Adrenal gland (tissue), 12 donors: ENCODE measurements around the gene PSKH1. TPM values are rescaled to one million over a fixed set of nuclear protein-coding genes. Genes with fewer than 3 reads are reported as not detected.
A peak's percentile ranks its signal among the peaks of the same experiment; 100 is the strongest.

Experiments used
- DNase-seq, 7 donors: peaks; one replicate each; pipeline ENCODE4 v3.0.0-alpha.2; 2019 to 2020
- H3K27ac ChIP-seq, 5 donors: fragments of 200-600 bp; sonication (generic) in 4 of 5; 1 replicate in 3 of 5; 2 replicates in 2 of 5; pipeline versions ENCODE4 v1.5.1 to v1.8.0; 2016 to 2020; ENCODE audit warnings: mild to moderate bottlenecking in 1 of 5
- H3K27me3 ChIP-seq: fragments of 200-600 bp; 2 replicates; pipeline ENCODE4 v1.8.0; 2021
- H3K36me3 ChIP-seq, 2 donors: fragments of 200-600 bp; replicated peaks in 1 of 2; 1 replicate in 1 of 2; 2 replicates in 1 of 2; pipeline versions ENCODE4 v1.5.1 to v1.8.0; 2018 to 2022
- H3K4me1 ChIP-seq, 2 donors: fragments of 200-600 bp; replicated peaks in 1 of 2; 1 replicate in 1 of 2; 2 replicates in 1 of 2; pipeline versions ENCODE4 v1.5.1 to v1.8.0; 2018 to 2021
- H3K4me3 ChIP-seq, 4 donors: fragments of 200-600 bp; sonication (generic) in 3 of 4; one replicate each; pipeline ENCODE4 v1.5.1; 2016 to 2018
- H3K9me3 ChIP-seq, 3 donors: fragments of 200-600 bp; sonication (generic) in 1 of 3; replicated peaks in 1 of 3; 1 replicate in 2 of 3; 2 replicates in 1 of 3; pipeline versions ENCODE4 v1.5.1 to v1.8.0; 2016 to 2021
- CTCF ChIP-seq, 6 experiments: fragments of 450-650 bp in 4 of 6; fragments of 200-600 bp in 2 of 6; sonication (generic) in 1 of 6; IDR thresholded peaks; 1 replicate in 5 of 6; 2 replicates in 1 of 6; pipeline versions ENCODE4 v1.5.1 to v1.8.0; 2016 to 2021; ENCODE audit warnings: antibody characterized with exemption in 6 of 6, mild to moderate bottlenecking in 2 of 6, moderate library complexity in 1 of 6
- POLR2A ChIP-seq, 2 donors: fragments of 450-650 bp; IDR thresholded peaks; one replicate each; pipeline ENCODE4 v1.6.1; 2017; ENCODE audit warnings: antibody characterized with exemption in 2 of 2, mild to moderate bottlenecking in 2 of 2, moderate library complexity in 1 of 2
- WGBS, 4 donors: extraction: QIAGEN DNeasy Blood & Tissue Kit in 2 of 4; methylation state at CpG; one replicate each; pipeline versions ENCODE4 v1.1.5 to v1.1.7; 2013 to 2017; 5-methylcytosine and 5-hydroxymethylcytosine counted together
- intact Hi-C, 2 donors: fragments of 100-400 bp; cut with DNase I; formaldehyde crosslinking; loops; one replicate each; pipeline versions ENCODE4 v1.14.1 to v1.15.0; 2022 to 2023
- polyA plus RNA-seq, 3 donors: library from polyadenylated mRNA; stranded (reverse); fragments of 200-250 nt in 2 of 3; fragments of 350-450 nt in 1 of 3; fragmentation: Illumina TruSeq in 1 of 3; extraction: RNeasy Lipid Tissue Mini Kit (QIAGEN cat#74804) in 1 of 3; gene quantifications; one replicate each; pipeline ENCODE4 v1.2.3, GENCODE V29; 2013 to 2014
- total RNA-seq, 9 donors: library from RNA; depleted of rRNA in 4 of 9; stranded (reverse); fragments of >200 nt in 4 of 9; fragments of 120-200 nt in 1 of 9; fragmentation: NEBNext Ultra II Directional in 1 of 9; extraction: Animal tissue kit (Norgen Biotek cat#: 25700) in 1 of 9; gene quantifications; one replicate each; pipeline versions ENCODE4 v1.1.0 to v1.2.4, GENCODE V29; 2013 to 2023
- donor health status: healthy with polysubstance abuse.
- donor health status: Bipolar disorder and iron deficiency.
- donor health status: DM: yes; HTN: yes; CAD: no.
- donor health status: DM: no; HTN: no; CAD: no.
- donor health status: DM: no; HTN: no; CAD: no.
- donor health status: DM: yes; HTN: yes; CAD: no.

The PSKH1 gene
- total and polyA plus RNA-seq, 12 donors, result 9.5 to 43.7 (median 24.0) TPM

GRCh38 chr16:67882374-67883145, 10.5 kb upstream of the PSKH1 start:
- Histone ChIP-seq H3K9me3 (no peaks in the 10 kb centered on the region), H3K27me3 (no peaks in the 10 kb centered on the region), H3K27ac (peak overlapping the region in 4 of 5 donors; percentile 58 to 98 (median 86)), H3K36me3 (peaks cover 0 to 72% of the 10 kb centered on the region in 2 donors), H3K4me3 (no peak overlapping the region), H3K4me1 (peaks cover 11 to 32% of the 10 kb centered on the region in 2 donors)
- peak; percentile 47 to 84 (median 68) for DNase-seq
- intact Hi-C loops, result loop anchor here (5.0 kb wide), 1 partner anchor 45 kb away; no protein-coding TSS in a partner anchor
- 54 to 73% (median 68%) methylated on average over 10 to 18 of the region's 18 CpGs for WGBS, 4 donors
- TF ChIP-seq CTCF (IDR thresholded peaks at IDR 0.05) (peak in 2 of 6 experiments; percentile 2 to 13), POLR2A (IDR thresholded peaks at IDR 0.05) (peak in 1 of 2 donors; percentile 14)

GRCh38 chr16:67883146-67883871, 9.7 kb upstream of the PSKH1 start:
- TF ChIP-seq CTCF (IDR thresholded peaks at IDR 0.05), result no peak
- no peak for TF ChIP-seq POLR2A (IDR thresholded peaks at IDR 0.05)
- intact Hi-C loops, result loop anchor here (5.0 kb wide), 1 partner anchor 44 kb away; no protein-coding TSS in a partner anchor
- Histone ChIP-seq H3K27ac (peak overlapping the region in 2 of 5 donors; percentile 52 to 98), H3K4me1 (peaks cover 11 to 32% of the 10 kb centered on the region in 2 donors), H3K4me3 (no peak overlapping the region), H3K27me3 (no peaks in the 10 kb centered on the region), H3K36me3 (peaks cover 0 to 65% of the 10 kb centered on the region in 2 donors), H3K9me3 (no peaks in the 10 kb centered on the region)
- WGBS, 4 donors, result 70 to 79% (median 74%) methylated on average over 6 of the region's 6 CpGs
- DNase-seq, result no peak

- no peaks in the 10 kb centered on the region for H3K27me3 ChIP-seq
- WGBS, 4 donors, result 33 to 65% (median 63%) methylated on average over 5 to 11 of the region's 11 CpGs
- TF ChIP-seq POLR2A (IDR thresholded peaks at IDR 0.05) (no peak), CTCF (IDR thresholded peaks at IDR 0.05) (peak; percentile 58 to 81 (median 76))
- DNase-seq, result peak; percentile 36 to 72 (median 61)
- peak overlapping the region in 4 of 5 donors; percentile 4 to 83 (median 54) for H3K27ac ChIP-seq
- no peak overlapping the region for H3K4me3 ChIP-seq
- H3K9me3 ChIP-seq, result no peaks in the 10 kb centered on the region
- intact Hi-C loops, result loop anchor here (5.0 kb wide), 1 partner anchor 43 kb away; no protein-coding TSS in a partner anchor
- H3K36me3 ChIP-seq, result peaks cover 0 to 59% of the 10 kb centered on the region in 2 donors
- H3K4me1 ChIP-seq, result peaks cover 11 to 32% of the 10 kb centered on the region in 2 donors
Measured at GRCh38 chr16:67883872-67884261, 9.2 kb upstream of the PSKH1 start.

- TF ChIP-seq POLR2A (IDR thresholded peaks at IDR 0.05) (no peak), CTCF (IDR thresholded peaks at IDR 0.05) (no peak)
- Histone ChIP-seq H3K36me3 (peaks cover 0 to 51% of the 10 kb centered on the region in 2 donors), H3K4me3 (no peak within 1 kb of the TSS), H3K9me3 (no peaks in the 10 kb centered on the region), H3K4me1 (peaks cover 11 to 32% of the 10 kb centered on the region in 2 donors), H3K27ac (peak within 1 kb of the TSS in 4 of 5 donors; percentile 4 to 83 (median 58)), H3K27me3 (no peaks in the 10 kb centered on the region)
- 22 to 39% (median 26%) methylated on average over 13 to 22 of the region's 22 CpGs for WGBS, 4 donors
- intact Hi-C loops, result loop anchor here (5.0 kb wide), 1 partner anchor 43 kb away; no protein-coding TSS in a partner anchor
- DNase-seq, result peak; percentile 93 to 96 (median 95)
Measured at GRCh38 chr16:67884684-67885083, 8.4 kb upstream of the PSKH1 start, which contains the start of gene NRN1L. NRN1L (plus strand) TSS chr16:67884885; CDS start chr16:67884904, 19 bp downstream.
